Astrocyte (in vitro differentiated cells and primary cell): ENCODE data around the gene CCDC102A. TPM values are rescaled to one million over a fixed set of nuclear protein-coding genes. Genes with fewer than 3 reads are reported as not detected.

Experiments
- DNase-seq: peaks from one replicate; pipeline ENCODE4 v3.0.0-alpha.2; 2010; ENCODE audit warnings: low read depth
- FAIRE-seq: peaks from 2 replicates; lab custom pipeline; 2011; peaks lifted over from hg19 to GRCh38; lab: Jason Lieb, UNC
- H2AFZ ChIP-seq: 2 replicates; pipeline ENCODE4 v1.6.0; 2012; ENCODE audit warnings: low read depth, low read length, inconsistent platforms
- H3K27ac ChIP-seq: 2 replicates; pipeline ENCODE4 v1.5.1; 2011; ENCODE audit warnings: low read depth, low read length, inconsistent platforms
- H3K27me3 ChIP-seq: 2 replicates; pipeline ENCODE4 v1.6.0; 2011; ENCODE audit warnings: low read length, inconsistent platforms; ENCODE audit not compliant: insufficient read depth
- H3K36me3 ChIP-seq: 2 replicates; pipeline ENCODE4 v1.5.1; 2011; ENCODE audit warnings: low read length, inconsistent platforms; ENCODE audit not compliant: insufficient read depth
- H3K4me1 ChIP-seq: 2 replicates; pipeline ENCODE4 v1.5.1; 2011; ENCODE audit warnings: low read length, inconsistent platforms; ENCODE audit not compliant: insufficient read depth
- H3K4me2 ChIP-seq: 2 replicates; pipeline ENCODE4 v1.6.0; 2012; ENCODE audit warnings: low read length, inconsistent platforms
- H3K4me3 ChIP-seq: 2 replicates; pipeline ENCODE4 v1.5.1; 2011; ENCODE audit warnings: low read depth, mild to moderate bottlenecking, low read length, inconsistent platforms; ENCODE audit not compliant: insufficient read depth
- H3K79me2 ChIP-seq: 2 replicates; pipeline ENCODE4 v1.6.0; 2012; ENCODE audit warnings: mild to moderate bottlenecking, low read length, inconsistent platforms; ENCODE audit not compliant: insufficient read depth
- H3K9ac ChIP-seq: 2 replicates; pipeline ENCODE4 v1.6.0; 2012; ENCODE audit warnings: mild to moderate bottlenecking, low read length, inconsistent platforms
- H3K9me3 ChIP-seq: 2 replicates; pipeline ENCODE4 v1.5.1; 2012; ENCODE audit warnings: low read depth, mild to moderate bottlenecking, low read length, inconsistent platforms; ENCODE audit not compliant: insufficient read depth
- H4K20me1 ChIP-seq: 2 replicates; pipeline ENCODE4 v1.6.0; 2012; ENCODE audit warnings: low read length, inconsistent platforms; ENCODE audit not compliant: insufficient read depth
- H3K27ac Mint-ChIP-seq: one replicate; pipeline ENCODE4 v1.8.0; 2021; ENCODE audit warnings: mild to moderate bottlenecking, mixed read lengths; ENCODE audit not compliant: unreplicated experiment
- H3K27me3 Mint-ChIP-seq: one replicate; pipeline ENCODE4 v1.8.0; 2021; ENCODE audit warnings: low read depth, mixed read lengths; ENCODE audit not compliant: unreplicated experiment
- H3K36me3 Mint-ChIP-seq: one replicate; pipeline ENCODE4 v1.8.0; 2021; ENCODE audit warnings: low read depth, mixed read lengths; ENCODE audit not compliant: unreplicated experiment
- H3K4me1 Mint-ChIP-seq: one replicate; pipeline ENCODE4 v1.8.0; 2021; ENCODE audit warnings: low read depth, mixed read lengths; ENCODE audit not compliant: unreplicated experiment
- H3K4me3 Mint-ChIP-seq: one replicate; pipeline ENCODE4 v1.8.0; 2021; ENCODE audit warnings: mild to moderate bottlenecking, moderate library complexity, mixed read lengths; ENCODE audit not compliant: unreplicated experiment
- H3K9me3 Mint-ChIP-seq: one replicate; pipeline ENCODE4 v1.8.0; 2021; ENCODE audit warnings: mild to moderate bottlenecking, mixed read lengths; ENCODE audit not compliant: unreplicated experiment
- CTCF ChIP-seq: IDR thresholded peaks from 2 replicates; pipeline ENCODE4 v1.5.1; 2011; ENCODE audit warnings: low read depth, mild to moderate bottlenecking, inconsistent platforms, low read length, moderate library complexity; ENCODE audit not compliant: insufficient read depth
- EZH2 ChIP-seq: IDR thresholded peaks from 2 replicates; pipeline ENCODE4 v1.6.1; 2012; ENCODE audit warnings: mild to moderate bottlenecking, low read length, inconsistent platforms; ENCODE audit not compliant: insufficient read depth
- total RNA-seq: library from RNA; stranded (reverse); gene quantifications from 2 replicates; pipeline ENCODE4 v1.2.1, GENCODE V29; 2021

CCDC102A gene
- total RNA-seq, 1 donor from 2014 or later, result 8.8 TPM

DNA sequence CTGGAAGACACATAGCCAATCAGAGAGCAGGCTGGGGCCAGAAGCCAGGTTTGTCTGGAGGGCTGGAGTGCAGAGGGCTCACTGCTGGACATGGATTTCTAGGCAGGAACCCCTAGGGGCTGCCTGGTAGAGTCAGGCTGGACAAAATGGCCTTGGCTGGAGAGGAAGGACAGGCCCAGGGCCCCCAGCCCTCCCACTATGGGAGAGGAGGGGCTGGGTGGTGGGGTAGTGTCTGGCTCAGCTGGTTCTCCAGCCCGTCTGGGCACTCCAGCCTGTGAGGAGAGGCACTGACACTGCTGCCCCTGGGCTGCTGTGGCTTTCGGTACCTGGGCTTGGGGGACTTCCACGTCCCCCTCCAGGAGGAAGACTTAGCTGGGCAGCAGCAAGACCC lies 28.3 kb downstream of the CCDC102A start:
- no peak overlapping the region for H3K27ac ChIP-seq
- peaks cover 19% of the 10 kb centered on the region for H3K27me3 ChIP-seq

GRCh38 chr16:57507136-57508034 lies 29.0 kb downstream of the CCDC102A start:
- no peak for TF ChIP-seq EZH2
- TF ChIP-seq CTCF, result no peak
- no peak overlapping the region for H3K9ac ChIP-seq
- H3K27me3 ChIP-seq, result peaks cover 24% of the 10 kb centered on the region

More for the DNA sequence above, 28.3 kb downstream of the CCDC102A start:
- Histone ChIP-seq H3K9ac (no peak overlapping the region), H3K36me3 (no peaks in the 10 kb centered on the region), H3K4me3 (no peak overlapping the region), H3K4me2 (no peak overlapping the region), H3K79me2 (no peaks in the 10 kb centered on the region), H4K20me1 (no peaks in the 10 kb centered on the region), H2AFZ (no peak overlapping the region), H3K4me1 (no peaks in the 10 kb centered on the region), H3K9me3 (no peaks in the 10 kb centered on the region)
- Mint-ChIP-seq H3K36me3 (no peaks in the 10 kb centered on the region), H3K4me3 (no peak overlapping the region), H3K27ac (no peak overlapping the region), H3K9me3 (no peaks in the 10 kb centered on the region), H3K27me3 (peaks cover 24% of the 10 kb centered on the region), H3K4me1 (no peaks in the 10 kb centered on the region)
- no peak for TF ChIP-seq EZH2
- no peak for TF ChIP-seq CTCF
- no peak for FAIRE-seq
- DNase-seq, result no peak

GRCh38 chr16:57505169-57505568 lies 31.2 kb downstream of the CCDC102A start:
- no peaks in the 10 kb centered on the region for H3K9me3 Mint-ChIP-seq
- no peaks in the 10 kb centered on the region for H3K9me3 ChIP-seq
- H4K20me1 ChIP-seq, result no peaks in the 10 kb centered on the region
- no peak overlapping the region for H3K27ac Mint-ChIP-seq
- H3K4me2 ChIP-seq, result no peak overlapping the region
- no peak for DNase-seq
- no peak overlapping the region for H3K27ac ChIP-seq
- TF ChIP-seq CTCF (no peak), EZH2 (no peak)
- no peak overlapping the region for H3K4me3 Mint-ChIP-seq
- no peaks in the 10 kb centered on the region for H3K4me1 Mint-ChIP-seq
- H2AFZ ChIP-seq, result no peak overlapping the region
- peaks cover 24% of the 10 kb centered on the region for H3K27me3 ChIP-seq
- no peaks in the 10 kb centered on the region for H3K4me1 ChIP-seq
- H3K9ac ChIP-seq, result no peak overlapping the region
- no peak overlapping the region for H3K4me3 ChIP-seq
- no peaks in the 10 kb centered on the region for H3K36me3 Mint-ChIP-seq
- H3K79me2 ChIP-seq, result no peaks in the 10 kb centered on the region
- peaks cover 42% of the 10 kb centered on the region for H3K27me3 Mint-ChIP-seq
- no peak for FAIRE-seq
- H3K36me3 ChIP-seq, result no peaks in the 10 kb centered on the region

More at GRCh38 chr16:57507136-57508034, 29.0 kb downstream of the CCDC102A start:
- Histone ChIP-seq H3K4me3 (no peak overlapping the region), H3K4me2 (no peak overlapping the region), H2AFZ (no peak overlapping the region), H3K36me3 (no peaks in the 10 kb centered on the region), H3K79me2 (no peaks in the 10 kb centered on the region), H3K4me1 (no peaks in the 10 kb centered on the region), H4K20me1 (no peaks in the 10 kb centered on the region), H3K27ac (no peak overlapping the region), H3K9me3 (no peaks in the 10 kb centered on the region)
- Mint-ChIP-seq H3K27ac (no peak overlapping the region), H3K9me3 (no peaks in the 10 kb centered on the region), H3K27me3 (peaks cover 29% of the 10 kb centered on the region), H3K4me1 (no peaks in the 10 kb centered on the region), H3K36me3 (no peaks in the 10 kb centered on the region), H3K4me3 (no peak overlapping the region)
- no peak for DNase-seq
- FAIRE-seq, result no peak
